GM18508 (cell line): ENCODE data around the gene VPS35L.

Experiments used
- ATAC-seq: cut with Tn5 transposase; IDR thresholded peaks from one replicate; pipeline ENCODE4 v1.9.1; 2021; ENCODE audit warnings: moderate number of reproducible peaks; ENCODE audit not compliant: insufficient read depth, unreplicated experiment

VPS35L gene, protein sequence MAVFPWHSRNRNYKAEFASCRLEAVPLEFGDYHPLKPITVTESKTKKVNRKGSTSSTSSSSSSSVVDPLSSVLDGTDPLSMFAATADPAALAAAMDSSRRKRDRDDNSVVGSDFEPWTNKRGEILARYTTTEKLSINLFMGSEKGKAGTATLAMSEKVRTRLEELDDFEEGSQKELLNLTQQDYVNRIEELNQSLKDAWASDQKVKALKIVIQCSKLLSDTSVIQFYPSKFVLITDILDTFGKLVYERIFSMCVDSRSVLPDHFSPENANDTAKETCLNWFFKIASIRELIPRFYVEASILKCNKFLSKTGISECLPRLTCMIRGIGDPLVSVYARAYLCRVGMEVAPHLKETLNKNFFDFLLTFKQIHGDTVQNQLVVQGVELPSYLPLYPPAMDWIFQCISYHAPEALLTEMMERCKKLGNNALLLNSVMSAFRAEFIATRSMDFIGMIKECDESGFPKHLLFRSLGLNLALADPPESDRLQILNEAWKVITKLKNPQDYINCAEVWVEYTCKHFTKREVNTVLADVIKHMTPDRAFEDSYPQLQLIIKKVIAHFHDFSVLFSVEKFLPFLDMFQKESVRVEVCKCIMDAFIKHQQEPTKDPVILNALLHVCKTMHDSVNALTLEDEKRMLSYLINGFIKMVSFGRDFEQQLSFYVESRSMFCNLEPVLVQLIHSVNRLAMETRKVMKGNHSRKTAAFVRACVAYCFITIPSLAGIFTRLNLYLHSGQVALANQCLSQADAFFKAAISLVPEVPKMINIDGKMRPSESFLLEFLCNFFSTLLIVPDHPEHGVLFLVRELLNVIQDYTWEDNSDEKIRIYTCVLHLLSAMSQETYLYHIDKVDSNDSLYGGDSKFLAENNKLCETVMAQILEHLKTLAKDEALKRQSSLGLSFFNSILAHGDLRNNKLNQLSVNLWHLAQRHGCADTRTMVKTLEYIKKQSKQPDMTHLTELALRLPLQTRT

GRCh38 chr16:19555186-19555937 is at the start of gene VPS35L:
TSS of gene VPS35L (plus strand) at chr16:19555703. CDS start at chr16:19555730, 27 bp downstream.
- peak; percentile 87 for ATAC-seq

DNA sequence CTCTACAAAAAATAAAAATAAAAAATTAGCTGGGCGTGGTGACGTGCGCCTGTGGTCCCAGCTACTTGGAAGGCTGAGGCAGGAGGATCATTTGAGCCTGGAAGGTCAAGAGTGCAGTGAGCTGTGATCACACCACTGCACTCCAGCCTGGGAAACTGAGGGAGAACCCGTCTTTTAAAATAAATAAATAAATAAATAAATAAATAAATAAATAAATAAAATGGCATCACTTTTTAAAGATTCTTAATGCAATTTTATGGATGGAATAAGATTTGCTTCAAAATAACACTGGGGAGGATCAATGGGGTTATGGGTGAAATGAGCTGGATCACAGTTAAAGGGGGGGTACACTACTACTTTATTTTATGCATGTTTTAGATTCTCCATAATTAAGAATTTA is 48.5 kb upstream of the VPS35L start:
- no peak for ATAC-seq

DNA sequence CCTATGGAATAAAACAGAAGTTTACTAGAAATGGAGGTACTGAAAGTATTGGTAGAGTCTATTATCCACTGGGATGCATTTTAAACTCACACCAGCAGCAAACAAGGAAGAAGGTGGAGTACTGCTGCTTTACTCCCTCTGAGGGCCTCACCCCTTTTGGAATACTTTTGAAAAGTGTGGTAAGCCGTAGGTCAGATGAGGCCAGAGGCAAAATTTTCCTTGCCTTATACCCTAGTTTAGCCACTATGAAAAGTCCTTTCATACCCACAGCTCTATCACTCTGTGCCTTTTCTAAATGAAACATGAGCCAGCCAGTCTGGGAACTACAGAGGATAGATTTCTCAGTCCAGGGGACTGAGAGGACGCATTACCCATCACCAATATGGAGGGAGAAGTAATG is 47.6 kb upstream of the VPS35L start:
- no peak for ATAC-seq

DNA sequence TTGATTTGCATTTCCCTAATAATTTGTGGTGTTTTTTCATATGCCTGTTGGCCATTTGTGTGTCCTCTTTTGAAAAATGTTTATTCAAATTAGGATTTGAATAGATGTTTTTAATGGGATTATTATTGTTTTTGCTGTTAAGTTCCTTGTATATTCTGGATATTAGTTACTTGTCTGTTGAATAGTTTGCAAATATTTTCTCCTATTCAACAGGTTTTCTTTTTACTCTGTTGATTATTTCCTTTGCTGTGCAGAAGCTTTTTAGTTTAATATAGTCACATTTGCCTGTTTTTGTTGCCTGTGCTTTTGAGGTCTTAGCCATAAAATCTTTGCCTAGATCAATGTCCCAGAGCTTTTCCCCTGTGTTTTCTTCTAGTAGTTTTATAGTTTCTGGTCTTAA is 43.2 kb upstream of the VPS35L start:
- ATAC-seq: no peak

DNA sequence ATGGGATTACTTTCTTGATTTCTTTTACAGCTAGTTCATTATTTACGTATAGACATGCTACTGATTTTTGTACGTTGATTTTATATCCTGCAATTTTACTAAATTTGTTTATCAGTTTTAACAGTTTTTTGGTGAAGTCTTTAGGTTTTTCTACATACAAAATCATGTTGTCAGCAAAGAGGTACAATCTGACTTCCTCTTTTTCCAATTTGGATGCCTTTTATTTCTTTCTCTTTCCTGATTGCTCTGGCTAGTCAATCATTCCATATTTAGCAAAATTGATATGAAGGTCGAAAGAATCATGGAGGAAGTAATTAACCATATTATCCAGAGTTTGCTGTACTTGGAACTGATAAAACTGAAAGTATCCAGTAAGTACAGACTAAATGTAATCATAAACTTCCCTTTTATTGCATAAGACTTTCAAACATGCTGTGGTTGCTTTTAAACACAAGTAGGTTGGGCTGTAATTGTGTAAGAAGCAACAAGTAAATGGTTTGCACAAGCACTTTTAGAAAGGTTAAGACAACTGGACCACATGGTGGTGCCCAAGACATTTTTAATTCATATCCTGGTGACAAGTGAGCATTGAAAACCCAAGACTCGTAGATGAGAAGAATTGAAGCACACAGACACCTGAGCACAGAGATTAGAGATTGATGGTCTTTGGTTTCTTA is 42.0 kb upstream of the VPS35L start:
- no peak for ATAC-seq

DNA sequence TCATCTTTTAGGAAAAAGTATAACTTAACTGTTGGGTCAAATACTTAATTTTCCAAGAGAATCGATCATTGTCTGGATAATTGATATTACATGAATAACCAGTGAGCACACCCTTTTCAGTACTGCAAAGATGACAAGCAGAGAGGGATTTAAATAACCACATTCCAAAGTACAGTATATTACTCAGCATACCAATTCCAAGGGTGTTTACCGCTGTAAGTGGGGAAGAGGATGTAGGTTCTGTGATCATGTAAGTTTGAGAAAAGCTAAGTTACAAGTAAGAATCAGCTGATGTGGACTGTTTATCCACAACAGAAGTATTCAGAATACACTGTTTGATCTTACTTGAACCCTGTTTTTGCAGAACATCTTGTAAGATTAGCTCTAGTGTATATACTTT is 39.7 kb upstream of the VPS35L start:
- no peak for ATAC-seq

GRCh38 chr16:19517424-19518089 is 37.9 kb upstream of the VPS35L start:
- ATAC-seq: no peak

- ATAC-seq: no peak
Measured at GRCh38 chr16:19518388-19518787, 37.1 kb upstream of the VPS35L start.

DNA sequence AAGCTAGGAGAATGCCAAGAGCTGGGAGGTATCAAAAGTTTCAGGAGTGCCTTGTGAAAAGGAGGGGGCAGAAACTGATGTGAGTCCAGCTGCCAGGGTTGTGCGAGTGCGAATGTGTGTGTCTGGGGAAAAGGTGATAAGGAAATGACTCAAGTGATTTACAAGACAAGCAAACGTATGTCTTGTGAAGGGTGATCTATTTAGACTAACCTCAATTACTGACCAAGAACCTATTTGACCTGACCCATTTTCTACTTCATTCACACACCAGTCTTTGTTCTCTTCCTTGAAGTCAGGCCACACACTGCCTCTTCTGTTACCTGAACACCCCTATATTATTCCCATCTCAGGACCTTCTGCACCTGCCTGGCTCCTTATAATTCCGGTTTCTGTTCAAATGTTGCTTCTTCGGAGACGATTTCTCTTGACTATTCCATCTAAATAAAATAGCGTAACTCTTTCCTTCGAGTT is 34.6 kb upstream of the VPS35L start:
- no peak for ATAC-seq

- peak; percentile 49 for ATAC-seq
Measured at GRCh38 chr16:19521471-19522396, 33.8 kb upstream of the VPS35L start, which contains the start of gene GDE1. TSS of gene GDE1 (minus strand) at chr16:19522098. CDS start at chr16:19521964, 134 bp downstream.

GRCh38 chr16:19522397-19522732 is 33.1 kb upstream of the VPS35L start:
- ATAC-seq: no peak

- ATAC-seq: no peak
Measured at GRCh38 chr16:19522760-19523159, 32.7 kb upstream of the VPS35L start.

GRCh38 chr16:19523184-19523558 is 32.3 kb upstream of the VPS35L start:
- no peak for ATAC-seq

- ATAC-seq: no peak
Measured at GRCh38 chr16:19523559-19524355, 31.7 kb upstream of the VPS35L start, which contains the start of gene CCP110. TSS of gene CCP110 (plus strand) at chr16:19523942. CDS start at chr16:19527882, 3,940 bp downstream.

DNA sequence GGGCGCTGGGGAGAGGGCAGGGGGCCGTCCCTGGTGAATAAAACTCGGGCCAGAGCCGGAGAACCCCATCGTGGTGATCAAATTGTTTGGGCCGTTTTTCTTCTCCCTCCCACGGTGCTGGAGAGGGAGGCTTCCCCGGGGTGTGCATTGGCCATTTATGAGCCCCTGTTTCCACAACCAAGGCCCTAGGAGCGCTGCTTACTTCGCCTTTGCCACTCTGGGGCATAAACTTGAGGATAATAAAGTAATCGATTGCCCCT is 31.2 kb upstream of the VPS35L start:
- ATAC-seq: no peak

- ATAC-seq: no peak
Measured at GRCh38 chr16:19524616-19525384, 30.7 kb upstream of the VPS35L start.

- ATAC-seq: no peak
Measured at GRCh38 chr16:19525385-19525723, 30.1 kb upstream of the VPS35L start.
